ENCODE results near the gene TAS1R3. TPM values are rescaled to one million over a fixed set of nuclear protein-coding genes. Genes with fewer than 3 reads are reported as not detected.

The TAS1R3 gene
- total RNA-seq, 1 donor = under 0.01 TPM

DNA sequence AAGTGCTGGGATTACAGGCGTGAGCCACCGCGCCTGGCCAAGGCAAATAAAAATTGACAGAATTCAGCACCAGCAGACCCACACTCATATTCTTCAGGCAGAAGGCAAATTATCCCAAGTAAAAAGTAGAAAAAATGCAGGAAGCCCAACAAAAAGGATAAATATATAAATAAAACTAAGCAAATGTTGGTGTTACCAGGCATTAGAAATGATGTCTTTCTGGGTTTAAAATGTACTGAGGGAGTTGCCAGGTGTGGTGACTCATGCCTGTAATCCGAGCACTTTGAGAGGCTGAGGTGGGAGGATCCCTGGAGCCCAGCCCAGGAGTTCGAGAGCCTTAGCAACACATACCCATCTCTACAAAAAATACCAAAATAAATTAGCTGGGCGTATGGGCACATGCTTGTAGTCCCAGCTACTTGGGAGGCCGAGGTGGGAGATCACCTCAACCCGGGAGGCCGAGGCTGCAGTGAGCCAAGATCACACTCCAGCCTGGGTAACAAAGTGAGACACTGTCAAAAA lies 12.9 kb upstream of the TAS1R3 start:
- Histone ChIP-seq H3K9me3 (ENCODE audit: low read depth, low read length) (no peaks in the 10 kb centered on the region), H3K4me3 (ENCODE audit: insufficient read depth, low read length) (no peak overlapping the region), H3K79me2 (ENCODE audit: insufficient read depth, low read length) (peaks cover 73% of the 10 kb centered on the region), H3K27ac (ENCODE audit: low read depth, low read length) (peak overlapping the region; percentile 78), H4K20me1 (ENCODE audit: insufficient read depth, low read length) (peaks cover 46% of the 10 kb centered on the region), H3K4me1 (ENCODE audit: insufficient read depth, low read length) (peaks cover 10% of the 10 kb centered on the region), H3K4me2 (ENCODE audit: insufficient read depth, low read length) (peak overlapping the region; percentile 23), H3K36me3 (ENCODE audit: insufficient read depth, low read length) (peaks cover 40% of the 10 kb centered on the region), H2AFZ (ENCODE audit: low read length) (no peak overlapping the region), H3K27me3 (ENCODE audit: insufficient read depth, low read length) (no peaks in the 10 kb centered on the region)
- peak; percentile 96 for DNase-seq (ENCODE audit: insufficient read length, low spot score, missing footprints)
- TF ChIP-seq, protein P1, sequence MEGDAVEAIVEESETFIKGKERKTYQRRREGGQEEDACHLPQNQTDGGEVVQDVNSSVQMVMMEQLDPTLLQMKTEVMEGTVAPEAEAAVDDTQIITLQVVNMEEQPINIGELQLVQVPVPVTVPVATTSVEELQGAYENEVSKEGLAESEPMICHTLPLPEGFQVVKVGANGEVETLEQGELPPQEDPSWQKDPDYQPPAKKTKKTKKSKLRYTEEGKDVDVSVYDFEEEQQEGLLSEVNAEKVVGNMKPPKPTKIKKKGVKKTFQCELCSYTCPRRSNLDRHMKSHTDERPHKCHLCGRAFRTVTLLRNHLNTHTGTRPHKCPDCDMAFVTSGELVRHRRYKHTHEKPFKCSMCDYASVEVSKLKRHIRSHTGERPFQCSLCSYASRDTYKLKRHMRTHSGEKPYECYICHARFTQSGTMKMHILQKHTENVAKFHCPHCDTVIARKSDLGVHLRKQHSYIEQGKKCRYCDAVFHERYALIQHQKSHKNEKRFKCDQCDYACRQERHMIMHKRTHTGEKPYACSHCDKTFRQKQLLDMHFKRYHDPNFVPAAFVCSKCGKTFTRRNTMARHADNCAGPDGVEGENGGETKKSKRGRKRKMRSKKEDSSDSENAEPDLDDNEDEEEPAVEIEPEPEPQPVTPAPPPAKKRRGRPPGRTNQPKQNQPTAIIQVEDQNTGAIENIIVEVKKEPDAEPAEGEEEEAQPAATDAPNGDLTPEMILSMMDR (IDR thresholded peaks at IDR 0.05; ENCODE audit: extremely low read depth, low read depth, low read length) = no peak

DNA sequence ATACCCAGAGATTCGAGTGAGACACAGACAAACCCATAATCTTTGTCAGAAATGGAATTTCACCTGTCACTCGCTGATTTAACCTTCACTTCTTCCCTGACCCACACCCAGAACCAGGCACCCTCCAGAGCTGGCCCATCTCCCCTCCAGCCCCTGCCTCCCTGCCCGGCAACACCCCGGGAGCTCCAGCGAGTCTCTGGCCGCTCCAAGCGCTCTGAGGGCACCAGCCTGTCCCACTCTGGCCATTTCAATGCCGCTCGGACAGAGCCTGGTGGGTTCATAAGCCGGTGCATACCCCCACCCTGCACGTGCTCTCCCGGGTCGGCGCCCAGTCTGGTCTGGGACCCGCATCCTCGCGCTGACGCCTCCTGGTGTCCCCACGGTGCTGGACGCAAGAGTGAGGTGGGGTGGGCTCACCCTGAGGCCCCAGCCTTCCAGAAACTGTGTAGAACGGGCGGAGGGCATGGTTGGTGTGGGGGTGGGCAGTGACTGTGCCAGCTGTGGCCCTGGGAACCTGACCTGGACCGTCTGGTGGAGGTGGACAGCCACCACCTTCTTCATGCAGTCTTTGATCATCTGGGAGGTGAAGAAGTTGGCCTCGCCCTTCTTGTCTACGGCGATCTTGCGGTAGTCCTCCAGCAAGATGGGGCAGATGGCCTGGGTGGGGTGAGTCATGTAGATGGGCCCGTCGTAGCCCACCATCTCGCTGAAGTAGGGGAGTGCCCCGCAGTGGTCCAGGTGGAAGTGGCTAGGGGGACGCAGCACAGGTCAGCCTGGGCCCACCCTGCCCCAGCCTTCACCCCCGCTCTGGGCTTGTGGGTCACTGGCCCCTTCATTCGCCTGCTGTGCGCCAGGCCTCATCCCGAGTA lies 12.1 kb upstream of the TAS1R3 start:
- H3K4me1 ChIP-seq (ENCODE audit: insufficient read depth, low read length) = peaks cover 10% of the 10 kb centered on the region
- H3K4me3 ChIP-seq (ENCODE audit: insufficient read depth, low read length) = no peak overlapping the region
- peaks cover 73% of the 10 kb centered on the region for H3K79me2 ChIP-seq (ENCODE audit: insufficient read depth, low read length)
- H3K27ac ChIP-seq (ENCODE audit: low read depth, low read length) = peak overlapping the region; percentile 78
- DNase-seq (ENCODE audit: insufficient read length, low spot score, missing footprints) = no peak
- H4K20me1 ChIP-seq (ENCODE audit: insufficient read depth, low read length) = peaks cover 41% of the 10 kb centered on the region
- H2AFZ ChIP-seq (ENCODE audit: low read length) = no peak overlapping the region
- TF ChIP-seq, protein P1 (IDR thresholded peaks at IDR 0.05; ENCODE audit: extremely low read depth, low read depth, low read length) = no peak
- peaks cover 31% of the 10 kb centered on the region for H3K36me3 ChIP-seq (ENCODE audit: insufficient read depth, low read length)
- H3K4me2 ChIP-seq (ENCODE audit: insufficient read depth, low read length) = no peak overlapping the region
- no peaks in the 10 kb centered on the region for H3K9me3 ChIP-seq (ENCODE audit: low read depth, low read length)
- H3K27me3 ChIP-seq (ENCODE audit: insufficient read depth, low read length) = no peaks in the 10 kb centered on the region

DNA sequence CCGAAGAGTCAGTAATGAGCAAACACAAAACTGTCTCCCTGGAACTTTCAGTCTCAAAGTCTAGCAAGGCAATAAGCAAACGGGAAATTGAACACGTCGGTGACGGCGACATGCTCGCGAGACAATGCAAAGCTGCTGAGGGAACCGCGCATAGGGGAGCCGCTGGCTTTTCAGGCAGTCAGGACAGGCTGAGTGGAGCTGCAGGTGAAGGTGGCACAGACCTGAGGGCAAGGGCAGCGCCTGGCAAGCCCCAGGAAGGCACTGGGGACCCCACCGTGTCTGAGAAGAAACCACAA lies 11.5 kb upstream of the TAS1R3 start:
- Histone ChIP-seq H3K4me1 (ENCODE audit: insufficient read depth, low read length) (peaks cover 10% of the 10 kb centered on the region), H3K36me3 (ENCODE audit: insufficient read depth, low read length) (peaks cover 26% of the 10 kb centered on the region), H3K27ac (ENCODE audit: low read depth, low read length) (no peak overlapping the region), H3K4me2 (ENCODE audit: insufficient read depth, low read length) (no peak overlapping the region), H3K9me3 (ENCODE audit: low read depth, low read length) (no peaks in the 10 kb centered on the region), H3K4me3 (ENCODE audit: insufficient read depth, low read length) (no peak overlapping the region), H4K20me1 (ENCODE audit: insufficient read depth, low read length) (peaks cover 38% of the 10 kb centered on the region), H3K79me2 (ENCODE audit: insufficient read depth, low read length) (peaks cover 77% of the 10 kb centered on the region), H3K27me3 (ENCODE audit: insufficient read depth, low read length) (no peaks in the 10 kb centered on the region), H2AFZ (ENCODE audit: low read length) (no peak overlapping the region)
- no peak for DNase-seq (ENCODE audit: insufficient read length, low spot score, missing footprints)
- TF ChIP-seq, protein P1 (IDR thresholded peaks at IDR 0.05; ENCODE audit: extremely low read depth, low read depth, low read length) = no peak

DNA sequence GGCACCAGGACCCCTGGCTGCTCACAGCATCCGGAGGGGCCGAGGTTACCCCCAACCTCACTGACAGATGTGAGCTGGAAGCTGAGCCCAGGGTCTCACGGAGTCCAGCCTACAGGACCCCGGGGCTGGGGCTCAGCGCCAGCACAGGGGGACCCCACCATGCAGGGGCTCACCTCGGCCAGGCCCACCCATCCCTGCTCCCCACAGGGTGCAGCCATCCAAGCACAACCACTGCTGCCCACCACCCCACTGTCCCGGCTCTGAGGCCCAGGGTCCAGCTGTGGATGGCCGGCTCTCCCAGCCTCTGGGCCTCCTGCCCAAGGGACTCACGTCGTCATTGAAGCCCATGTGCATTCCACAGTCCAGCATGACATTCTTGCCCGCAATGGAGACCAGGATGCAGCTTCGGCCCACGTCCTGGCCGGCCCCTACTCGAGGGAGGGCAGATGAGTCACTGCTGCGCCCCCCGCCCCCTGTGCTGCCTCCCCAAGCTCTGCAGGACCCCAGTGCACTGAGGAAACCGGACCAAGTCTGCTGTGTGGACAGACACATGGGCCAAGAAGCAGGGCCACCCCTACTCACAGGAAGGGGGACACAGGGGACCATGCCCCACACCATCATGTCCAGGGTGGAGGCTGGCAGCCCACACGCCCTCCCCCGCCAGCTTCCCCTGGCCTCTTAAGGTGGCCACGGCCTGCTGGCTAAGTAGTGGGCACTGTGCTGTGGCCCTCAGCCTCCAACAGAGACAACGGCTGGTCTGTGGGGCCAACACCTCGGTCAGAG lies 10.2 kb upstream of the TAS1R3 start:
- Histone ChIP-seq H3K4me2 (ENCODE audit: insufficient read depth, low read length) (no peak overlapping the region), H3K36me3 (ENCODE audit: insufficient read depth, low read length) (peaks cover 23% of the 10 kb centered on the region), H3K9me3 (ENCODE audit: low read depth, low read length) (no peaks in the 10 kb centered on the region), H2AFZ (ENCODE audit: low read length) (no peak overlapping the region), H3K27me3 (ENCODE audit: insufficient read depth, low read length) (no peaks in the 10 kb centered on the region), H3K4me1 (ENCODE audit: insufficient read depth, low read length) (peaks cover 20% of the 10 kb centered on the region), H3K4me3 (ENCODE audit: insufficient read depth, low read length) (no peak overlapping the region), H4K20me1 (ENCODE audit: insufficient read depth, low read length) (peaks cover 45% of the 10 kb centered on the region), H3K79me2 (ENCODE audit: insufficient read depth, low read length) (peaks cover 79% of the 10 kb centered on the region), H3K27ac (ENCODE audit: low read depth, low read length) (peak overlapping the region; percentile 37)
- TF ChIP-seq, protein P1 (IDR thresholded peaks at IDR 0.05; ENCODE audit: extremely low read depth, low read depth, low read length) = no peak
- no peak for DNase-seq (ENCODE audit: insufficient read length, low spot score, missing footprints)
